CD14-positive monocyte (primary cell): ENCODE results near the gene ZDHHC11B. TPM values are rescaled to one million over a fixed set of nuclear protein-coding genes. Genes with fewer than 3 reads are reported as not detected.

ENCODE experiments used
- DNase-seq, 3 donors: peaks; one replicate each; pipeline ENCODE4 v3.0.0-alpha.2; 2011 to 2022
- H2AFZ ChIP-seq: 2 replicates; pipeline ENCODE4 v1.6.0; 2012; ENCODE audit warnings: mild to moderate bottlenecking, low read depth, low read length, inconsistent platforms; ENCODE audit not compliant: insufficient read depth, poor library complexity, severe bottlenecking
- H3K27ac ChIP-seq, 2 donors: 1 replicate in 1 of 2; 2 replicates in 1 of 2; pipeline ENCODE4 v1.5.1; 2012 to 2013; ENCODE audit warnings: low read length in 2 of 2, control low read depth in 1 of 2, inconsistent platforms in 1 of 2, low read depth in 1 of 2, mild to moderate bottlenecking in 1 of 2
- H3K27me3 ChIP-seq, 2 donors: one replicate each; pipeline versions ENCODE4 v1.6.0 to v1.6.1; 2011 to 2013; ENCODE audit warnings: low read length in 2 of 2; ENCODE audit not compliant: control insufficient read depth in 2 of 2, insufficient read depth in 2 of 2
- H3K36me3 ChIP-seq, 2 donors: replicated peaks in 1 of 2; 1 replicate in 1 of 2; 2 replicates in 1 of 2; pipeline versions ENCODE4 v1.5.1 to v1.6.1; 2012 to 2013; ENCODE audit warnings: low read length in 2 of 2, control low read depth in 1 of 2, inconsistent platforms in 1 of 2, mild to moderate bottlenecking in 1 of 2; ENCODE audit not compliant: insufficient read depth in 2 of 2, control insufficient read depth in 1 of 2
- H3K4me1 ChIP-seq, 2 donors: 1 replicate in 1 of 2; 2 replicates in 1 of 2; pipeline versions ENCODE4 v1.5.1 to v1.6.1; 2012 to 2013; ENCODE audit warnings: low read length in 2 of 2, control low read depth in 1 of 2, inconsistent platforms in 1 of 2, mild to moderate bottlenecking in 1 of 2, moderate library complexity in 1 of 2; ENCODE audit not compliant: insufficient read depth in 2 of 2, control insufficient read depth in 1 of 2
- H3K4me2 ChIP-seq: replicated peaks from 2 replicates; pipeline ENCODE3; 2012; ENCODE audit warnings: low read length, moderate library complexity, mild to moderate bottlenecking; ENCODE audit not compliant: poor library complexity, severe bottlenecking; ENCODE audit errors: extremely low read depth
- H3K4me3 ChIP-seq, 3 experiments: fragments of 200-600 bp in 1 of 3; sonication (generic) in 1 of 3; replicated peaks in 1 of 3; 1 replicate in 2 of 3; 2 replicates in 1 of 3; pipeline ENCODE4 v1.5.1; 2011 to 2013; ENCODE audit warnings: low read length in 3 of 3, mild to moderate bottlenecking in 3 of 3, control low read depth in 2 of 3, low read depth in 2 of 3, inconsistent platforms in 1 of 3, moderate library complexity in 1 of 3
- H3K79me2 ChIP-seq: 2 replicates; pipeline ENCODE4 v1.6.0; 2012; ENCODE audit warnings: mild to moderate bottlenecking, control low read depth, inconsistent platforms, low read length, moderate library complexity; ENCODE audit not compliant: insufficient read depth
- H3K9ac ChIP-seq: 2 replicates; pipeline ENCODE4 v1.6.0; 2017; ENCODE audit warnings: low read length, mild to moderate bottlenecking; ENCODE audit not compliant: insufficient read depth, poor library complexity, severe bottlenecking
- H3K9me3 ChIP-seq, 2 donors: replicated peaks in 1 of 2; 1 replicate in 1 of 2; 2 replicates in 1 of 2; pipeline versions ENCODE4 v1.5.1 to v1.6.1; 2012 to 2013; ENCODE audit warnings: low read length in 2 of 2, control low read depth in 1 of 2; ENCODE audit not compliant: control insufficient read depth in 1 of 2, insufficient read depth in 1 of 2
- H4K20me1 ChIP-seq: 2 replicates; pipeline ENCODE4 v1.6.0; 2012; ENCODE audit warnings: mild to moderate bottlenecking, low read length, control low read depth, moderate library complexity; ENCODE audit not compliant: insufficient read depth
- H3K27ac Mint-ChIP-seq, 7 donors: one replicate each; pipeline ENCODE4 v1.8.0; 2020; ENCODE audit warnings: mild to moderate bottlenecking in 7 of 7, mixed read lengths in 7 of 7, moderate library complexity in 6 of 7, inconsistent platforms in 2 of 7
- H3K27me3 Mint-ChIP-seq, 3 donors: one replicate each; pipeline ENCODE4 v1.8.0; 2021 to 2022; ENCODE audit warnings: low read depth in 3 of 3, mild to moderate bottlenecking in 3 of 3, mixed read lengths in 3 of 3, moderate library complexity in 3 of 3, inconsistent platforms in 1 of 3
- H3K36me3 Mint-ChIP-seq, 2 donors: one replicate each; pipeline ENCODE4 v1.8.0; 2020; ENCODE audit warnings: mixed read lengths in 2 of 2, inconsistent platforms in 1 of 2, mild to moderate bottlenecking in 1 of 2
- H3K4me1 Mint-ChIP-seq: one replicate; pipeline ENCODE4 v1.8.0; 2020; ENCODE audit warnings: mild to moderate bottlenecking, mixed read lengths
- H3K4me3 Mint-ChIP-seq, 2 donors: one replicate each; pipeline ENCODE4 v1.8.0; 2020; ENCODE audit warnings: mild to moderate bottlenecking in 2 of 2, mixed read lengths in 2 of 2, moderate library complexity in 1 of 2
- H3K9me3 Mint-ChIP-seq, 7 donors: one replicate each; pipeline ENCODE4 v1.8.0; 2020 to 2022; ENCODE audit warnings: mixed read lengths in 7 of 7, mild to moderate bottlenecking in 6 of 7, moderate library complexity in 6 of 7, inconsistent platforms in 2 of 7
- CTCF ChIP-seq: fragments of 200-600 bp; IDR thresholded peaks from one replicate; pipeline ENCODE4 v1.8.0; 2022; ENCODE audit warnings: antibody characterized with exemption, mild to moderate bottlenecking
- WGBS: methylation state at CpG from one replicate; pipeline ENCODE4 v1.1.5; 2013; ENCODE audit warnings: missing lambda C conversion rate; ENCODE audit not compliant: insufficient coverage; 5-methylcytosine and 5-hydroxymethylcytosine counted together
- intact Hi-C, 2 donors: fragments of 100-400 bp; cut with micrococcal nuclease; formaldehyde crosslinking; loops; one replicate each; pipeline versions ENCODE4 v1.15.0 to v1.15.1; 2023
- polyA plus RNA-seq, 3 donors: library from polyadenylated mRNA; depleted of rRNA in 1 of 3; unstranded in 2 of 3; stranded (reverse) in 1 of 3; fragments of 300-500 nt in 2 of 3; fragments of >200 nt in 1 of 3; fragmentation: Illumina TruSeq in 2 of 3; gene quantifications; 1 replicate in 2 of 3; 2 replicates in 1 of 3; pipeline ENCODE4 v1.2.3, GENCODE V29; 2012 to 2021

The ZDHHC11B gene
- polyA plus RNA-seq, 3 donors, result not detected

GRCh38 chr5:665956-666711 is 118.4 kb downstream of the ZDHHC11B start:
- Mint-ChIP-seq H3K27me3 (peaks cover 0 to 12% (median 3%) of the 10 kb centered on the region in 3 donors), H3K4me3 (no peak overlapping the region), H3K36me3 (peaks cover 18 to 31% of the 10 kb centered on the region in 2 donors), H3K4me1 (no peaks in the 10 kb centered on the region), H3K27ac (no peak overlapping the region), H3K9me3 (peaks cover 0 to 20% (median 5%) of the 10 kb centered on the region in 7 donors)
- no peaks in the 10 kb centered on the region for H3K79me2 ChIP-seq
- no peaks in the 10 kb centered on the region for H3K4me1 ChIP-seq
- no peak for DNase-seq
- H3K9me3 ChIP-seq, result peaks cover 6% of the 10 kb centered on the region in 2 donors
- no peaks in the 10 kb centered on the region for H4K20me1 ChIP-seq
- H3K27ac ChIP-seq, result no peak overlapping the region
- H3K4me3 ChIP-seq, result no peak overlapping the region
- H3K4me2 ChIP-seq, result no peak overlapping the region
- TF ChIP-seq CTCF, result no peak
- no peak overlapping the region for H3K9ac ChIP-seq
- no peak overlapping the region for H2AFZ ChIP-seq
- 97% methylated on average over 30 of the region's 40 CpGs for WGBS
- no peaks in the 10 kb centered on the region for H3K27me3 ChIP-seq
- H3K36me3 ChIP-seq, result peaks cover 0 to 13% of the 10 kb centered on the region in 2 donors
- intact Hi-C loops, result loop anchor here in 1 of 2 donors (10.0 kb wide), 1 partner anchor 239 kb away; no protein-coding TSS in a partner anchor

GRCh38 chr5:665541-665955 is 119.0 kb downstream of the ZDHHC11B start:
- H3K9ac ChIP-seq, result no peak overlapping the region
- no peak overlapping the region for H2AFZ ChIP-seq
- no peaks in the 10 kb centered on the region for H4K20me1 ChIP-seq
- no peaks in the 10 kb centered on the region for H3K27me3 ChIP-seq
- no peaks in the 10 kb centered on the region for H3K4me1 ChIP-seq
- Mint-ChIP-seq H3K27ac (no peak overlapping the region), H3K9me3 (peaks cover 0 to 22% (median 5%) of the 10 kb centered on the region in 7 donors), H3K36me3 (peaks cover 21 to 35% of the 10 kb centered on the region in 2 donors), H3K4me3 (no peak overlapping the region), H3K4me1 (no peaks in the 10 kb centered on the region), H3K27me3 (peaks cover 0 to 8% (median 3%) of the 10 kb centered on the region in 3 donors)
- peaks cover 0 to 16% of the 10 kb centered on the region in 2 donors for H3K36me3 ChIP-seq
- H3K27ac ChIP-seq, result no peak overlapping the region
- no peak overlapping the region for H3K4me3 ChIP-seq
- peaks cover 6 to 9% of the 10 kb centered on the region in 2 donors for H3K9me3 ChIP-seq
- no peak for TF ChIP-seq CTCF
- H3K79me2 ChIP-seq, result no peaks in the 10 kb centered on the region
- 100% methylated on average over 3 of the region's 8 CpGs for WGBS
- no peak overlapping the region for H3K4me2 ChIP-seq
- intact Hi-C loops, result loop anchor here in 1 of 2 donors (10.0 kb wide), 1 partner anchor 239 kb away; no protein-coding TSS in a partner anchor
- DNase-seq, result no peak
